Brain microvascular endothelial cell (primary cell): Measurements from ENCODE around the gene GNAZ.

Experiments
- DNase-seq: peaks from one replicate; pipeline ENCODE4 v3.0.0-alpha.2; 2020
- H3K27ac ChIP-seq: fragments of 250-450 bp; sonication (Bioruptor Pico); 2 replicates; pipeline ENCODE4 v1.5.1; 2020; ENCODE audit warnings: mild to moderate bottlenecking, moderate library complexity
- H3K27me3 ChIP-seq: fragments of 250-450 bp; sonication (Bioruptor Pico); replicated peaks from 2 replicates; pipeline ENCODE4 v1.5.1; 2020; ENCODE audit warnings: mild to moderate bottlenecking
- H3K36me3 ChIP-seq: fragments of 250-450 bp; sonication (Bioruptor Pico); replicated peaks from 2 replicates; pipeline ENCODE4 v1.5.1; 2020; ENCODE audit warnings: mild to moderate bottlenecking
- H3K4me3 ChIP-seq: 2 replicates; pipeline ENCODE4 v1.5.1; 2011; ENCODE audit warnings: low read depth, mild to moderate bottlenecking, control low read depth, low read length, moderate library complexity
- CTCF ChIP-seq: IDR thresholded peaks from 2 replicates; pipeline ENCODE4 v1.5.1; 2011; ENCODE audit warnings: low read depth, mild to moderate bottlenecking, moderate library complexity, low read length, control low read depth, inconsistent platforms; ENCODE audit errors: missing control alignments
- in situ Hi-C: cut with HindIII; loops from 2 replicates; pipeline ENCODE4 v1.10.0; 2017; ENCODE audit warnings: low sequenced_read_pairs, low pct_ligation_motif_present

The GNAZ gene

DNA sequence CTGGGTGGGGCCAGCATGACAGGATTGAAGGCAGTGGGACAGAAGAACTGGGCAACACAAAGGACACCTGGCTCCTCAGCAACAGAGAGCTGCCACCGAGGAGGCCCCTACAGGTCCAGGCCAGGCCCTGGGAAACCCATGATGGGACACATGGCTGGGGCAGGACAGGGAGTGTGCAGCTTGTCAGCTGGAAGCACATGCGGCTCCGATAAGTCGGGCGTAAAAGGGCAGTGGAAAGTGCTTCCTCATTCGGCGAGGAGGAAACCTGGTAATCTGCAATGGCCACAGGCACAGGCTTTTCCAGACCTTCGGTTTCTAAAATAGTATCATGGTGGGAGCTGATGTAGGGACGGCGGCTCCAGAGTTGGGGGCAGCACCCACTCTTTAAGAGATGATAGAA lies 16.5 kb downstream of the GNAZ start:
- no peak for DNase-seq
- TF ChIP-seq CTCF = no peak
- in situ Hi-C loops = no loop called here
- Histone ChIP-seq H3K27ac (peak overlapping the region; percentile 9), H3K27me3 (peaks cover 18% of the 10 kb centered on the region), H3K36me3 (no peaks in the 10 kb centered on the region), H3K4me3 (no peak overlapping the region)

- peaks cover 24% of the 10 kb centered on the region for H3K27me3 ChIP-seq
- no peak overlapping the region for H3K4me3 ChIP-seq
- no peaks in the 10 kb centered on the region for H3K36me3 ChIP-seq
- DNase-seq = no peak
- H3K27ac ChIP-seq = no peak overlapping the region
- no peak for TF ChIP-seq CTCF
- in situ Hi-C loops = no loop called here
Measured at GRCh38 chr22:23088199-23088604, 17.9 kb downstream of the GNAZ start.

DNA sequence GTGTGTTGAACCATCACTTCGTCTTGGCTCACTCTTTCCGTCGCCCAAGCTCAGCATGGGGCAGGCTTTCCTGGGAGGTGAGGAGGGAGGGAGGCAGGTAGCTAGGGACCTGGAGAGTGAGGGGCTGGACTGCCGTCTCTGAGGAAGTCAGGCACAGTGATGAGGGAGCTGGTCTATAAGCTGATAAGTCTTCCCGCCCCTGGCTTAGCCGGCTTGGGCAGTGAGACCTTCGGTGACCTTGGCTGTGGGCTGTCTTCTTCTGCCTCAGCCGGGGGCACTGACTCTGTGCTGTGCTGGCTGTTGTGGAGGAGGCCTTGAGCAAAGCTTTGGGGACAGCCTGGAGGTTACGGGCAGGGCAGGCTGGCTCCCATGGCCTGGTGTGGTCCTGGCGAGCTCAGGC lies 18.7 kb downstream of the GNAZ start:
- in situ Hi-C loops = no loop called here
- H3K4me3 ChIP-seq = no peak overlapping the region
- TF ChIP-seq CTCF = no peak
- peaks cover 28% of the 10 kb centered on the region for H3K27me3 ChIP-seq
- DNase-seq = no peak
- H3K27ac ChIP-seq = peak overlapping the region; percentile 1
- no peaks in the 10 kb centered on the region for H3K36me3 ChIP-seq

GRCh38 chr22:23089633-23090456 lies 19.5 kb downstream of the GNAZ start:
- no peak for DNase-seq
- peaks cover 26% of the 10 kb centered on the region for H3K27me3 ChIP-seq
- peak overlapping the region; percentile 8 for H3K27ac ChIP-seq
- H3K36me3 ChIP-seq = no peaks in the 10 kb centered on the region
- no peak for TF ChIP-seq CTCF
- no peak overlapping the region for H3K4me3 ChIP-seq
- in situ Hi-C loops = no loop called here

GRCh38 chr22:23090457-23090835 lies 20.1 kb downstream of the GNAZ start:
- H3K36me3 ChIP-seq = no peaks in the 10 kb centered on the region
- no peak overlapping the region for H3K27ac ChIP-seq
- DNase-seq = no peak
- peaks cover 23% of the 10 kb centered on the region for H3K27me3 ChIP-seq
- in situ Hi-C loops = no loop called here
- no peak overlapping the region for H3K4me3 ChIP-seq
- no peak for TF ChIP-seq CTCF

GRCh38 chr22:23091760-23092159 lies 21.4 kb downstream of the GNAZ start:
- DNase-seq = no peak
- no peak for TF ChIP-seq CTCF
- Histone ChIP-seq H3K27ac (no peak overlapping the region), H3K27me3 (peaks cover 22% of the 10 kb centered on the region), H3K36me3 (no peaks in the 10 kb centered on the region), H3K4me3 (no peak overlapping the region)
- in situ Hi-C loops = no loop called here
